GM12872 (cell line): ENCODE measurements around the gene ZFYVE1.

Experiments
- TF ChIP-seq, protein P1 (sequence below): IDR thresholded peaks from 3 replicates; pipeline ENCODE4 v1.5.1; 2011; ENCODE audit warnings: low read depth, mild to moderate bottlenecking, low read length, moderate library complexity; ENCODE audit not compliant: insufficient read depth

ZFYVE1 gene

DNA sequence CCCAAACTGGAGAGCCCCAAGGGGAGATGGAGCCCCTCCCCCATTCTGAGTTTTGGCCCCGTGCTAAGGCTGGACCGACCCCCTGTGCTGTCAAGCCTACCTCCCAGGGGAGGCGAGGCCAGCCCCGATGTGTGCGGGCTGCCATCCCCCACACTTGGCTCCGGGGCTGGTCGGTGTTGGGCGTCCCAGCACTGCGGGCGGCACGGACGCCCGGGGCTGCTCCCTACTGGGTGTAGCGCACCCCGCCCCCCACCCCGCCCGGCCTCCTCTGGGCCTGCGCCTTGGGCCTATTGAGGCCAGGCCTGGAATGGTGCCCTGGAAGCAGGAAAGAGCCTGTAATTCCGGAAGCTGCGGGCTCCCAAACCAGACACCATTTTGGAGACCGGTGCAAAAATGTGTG, 98.0 kb downstream of the ZFYVE1 start:
- TF ChIP-seq, protein P1, sequence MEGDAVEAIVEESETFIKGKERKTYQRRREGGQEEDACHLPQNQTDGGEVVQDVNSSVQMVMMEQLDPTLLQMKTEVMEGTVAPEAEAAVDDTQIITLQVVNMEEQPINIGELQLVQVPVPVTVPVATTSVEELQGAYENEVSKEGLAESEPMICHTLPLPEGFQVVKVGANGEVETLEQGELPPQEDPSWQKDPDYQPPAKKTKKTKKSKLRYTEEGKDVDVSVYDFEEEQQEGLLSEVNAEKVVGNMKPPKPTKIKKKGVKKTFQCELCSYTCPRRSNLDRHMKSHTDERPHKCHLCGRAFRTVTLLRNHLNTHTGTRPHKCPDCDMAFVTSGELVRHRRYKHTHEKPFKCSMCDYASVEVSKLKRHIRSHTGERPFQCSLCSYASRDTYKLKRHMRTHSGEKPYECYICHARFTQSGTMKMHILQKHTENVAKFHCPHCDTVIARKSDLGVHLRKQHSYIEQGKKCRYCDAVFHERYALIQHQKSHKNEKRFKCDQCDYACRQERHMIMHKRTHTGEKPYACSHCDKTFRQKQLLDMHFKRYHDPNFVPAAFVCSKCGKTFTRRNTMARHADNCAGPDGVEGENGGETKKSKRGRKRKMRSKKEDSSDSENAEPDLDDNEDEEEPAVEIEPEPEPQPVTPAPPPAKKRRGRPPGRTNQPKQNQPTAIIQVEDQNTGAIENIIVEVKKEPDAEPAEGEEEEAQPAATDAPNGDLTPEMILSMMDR: no peak

DNA sequence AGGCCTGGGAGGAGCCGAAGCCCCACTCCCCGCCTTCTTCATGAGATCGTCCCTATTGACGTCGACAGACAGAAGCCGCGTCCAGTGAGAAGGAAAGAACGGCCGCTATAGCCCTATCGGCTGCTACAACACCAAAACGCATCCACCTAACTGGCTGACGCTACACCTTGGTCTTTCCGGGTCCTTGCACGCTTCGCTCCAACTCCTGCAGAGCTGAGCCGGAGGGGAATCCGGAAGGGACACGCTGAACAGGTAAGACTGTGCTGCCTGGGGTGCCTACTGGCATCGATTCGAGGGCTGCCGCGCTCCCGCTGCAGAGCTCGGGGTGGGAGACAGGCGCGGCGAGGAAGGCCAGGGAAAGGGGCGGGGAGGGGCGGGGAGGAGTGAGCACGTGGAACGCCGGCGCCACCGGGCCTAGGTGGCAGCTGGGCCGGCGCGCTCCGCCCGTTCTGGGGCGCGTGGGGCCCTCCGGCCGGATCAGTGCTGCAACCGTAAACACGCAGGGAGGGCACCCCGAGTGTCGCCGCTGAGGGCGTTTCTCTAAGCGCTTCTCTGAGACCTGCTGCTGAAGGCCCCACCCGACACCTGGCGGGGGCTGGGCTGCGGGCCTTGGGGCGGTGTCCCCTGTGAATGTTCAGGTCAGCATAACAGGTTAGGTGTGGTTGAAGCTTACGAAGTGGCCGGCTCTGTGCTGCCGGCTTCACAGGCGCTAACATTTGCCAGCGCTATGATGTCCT, 100.4 kb downstream of the ZFYVE1 start, which contains the start of gene DCAF4:
Gene DCAF4, plus strand, starts transcription at position 173 of the 737 bp plus-strand sequence. CDS start 11,515 bp downstream, outside the sequence.
- TF ChIP-seq, protein P1: no peak

DNA sequence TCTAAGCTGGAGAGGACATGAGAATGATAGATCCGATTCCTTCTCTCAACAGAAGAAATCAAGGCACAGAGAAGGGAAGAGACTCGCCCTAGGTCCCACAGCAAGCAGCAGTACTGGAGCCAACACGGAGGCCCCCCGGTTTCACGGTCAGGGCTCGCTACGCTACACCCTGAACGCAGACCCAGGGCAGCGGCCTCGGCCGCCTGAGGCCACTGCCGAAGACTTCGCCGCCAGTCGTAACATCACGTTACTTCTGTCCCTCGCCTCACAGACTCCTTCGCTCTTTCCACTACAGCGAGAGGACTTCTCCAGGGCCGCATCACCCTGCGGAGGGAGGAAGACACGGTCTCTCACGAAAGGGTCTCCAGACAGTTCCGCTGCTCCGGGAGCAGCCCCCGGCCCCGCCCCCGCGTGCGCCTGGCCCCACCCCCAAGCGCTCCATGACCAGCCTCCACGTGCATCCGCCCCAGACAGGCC, 101.1 kb downstream of the ZFYVE1 start:
- TF ChIP-seq, protein P1: no peak

DNA sequence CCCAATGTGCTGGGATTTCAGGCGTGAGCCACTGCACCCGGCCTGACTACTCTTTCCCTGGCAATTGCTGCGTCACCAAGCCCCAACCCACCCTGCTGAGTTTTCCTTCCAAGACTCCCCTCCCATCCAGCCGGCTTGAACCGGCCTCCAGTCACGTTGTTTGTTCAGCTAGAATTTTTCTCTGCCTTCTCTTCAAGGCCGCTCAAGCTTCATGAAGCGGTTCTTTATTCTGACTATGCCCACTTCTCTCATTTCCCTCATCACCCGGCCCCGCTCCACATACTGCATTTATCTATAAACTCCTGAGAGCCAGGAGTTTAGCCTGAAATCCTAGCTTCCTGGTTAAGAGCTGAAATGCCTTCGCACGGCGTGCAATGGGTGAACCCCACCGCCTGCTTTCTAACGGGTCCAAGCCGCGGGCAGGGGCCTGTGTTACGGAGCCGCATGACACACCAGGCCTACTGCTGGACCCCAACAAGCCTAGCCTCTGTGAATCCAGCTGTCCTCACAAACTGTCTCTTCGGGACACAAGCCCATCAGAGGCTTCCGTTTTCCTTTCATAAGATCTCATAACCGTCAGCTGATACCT, 101.6 kb downstream of the ZFYVE1 start:
- TF ChIP-seq, protein P1: no peak

DNA sequence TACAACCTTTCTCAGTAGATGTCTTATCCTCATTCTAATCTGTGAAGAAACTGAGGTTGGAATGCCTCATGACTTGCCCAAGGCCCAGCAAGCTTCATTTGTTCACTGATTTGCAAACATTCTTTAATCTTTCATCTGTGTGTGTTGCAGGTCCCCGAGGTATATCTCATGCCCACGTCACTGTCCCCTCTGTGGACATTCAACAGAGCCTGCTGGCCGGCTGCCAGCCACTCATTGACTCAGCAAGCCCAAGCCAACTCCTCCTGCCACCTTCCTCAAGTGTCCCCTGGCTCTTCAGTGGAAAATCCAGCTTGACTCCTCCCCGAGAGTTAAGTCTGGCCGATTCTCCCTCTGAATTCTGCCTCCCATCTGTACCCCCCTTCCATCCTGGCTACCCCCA, 102.6 kb downstream of the ZFYVE1 start:
- TF ChIP-seq, protein P1: no peak

DNA sequence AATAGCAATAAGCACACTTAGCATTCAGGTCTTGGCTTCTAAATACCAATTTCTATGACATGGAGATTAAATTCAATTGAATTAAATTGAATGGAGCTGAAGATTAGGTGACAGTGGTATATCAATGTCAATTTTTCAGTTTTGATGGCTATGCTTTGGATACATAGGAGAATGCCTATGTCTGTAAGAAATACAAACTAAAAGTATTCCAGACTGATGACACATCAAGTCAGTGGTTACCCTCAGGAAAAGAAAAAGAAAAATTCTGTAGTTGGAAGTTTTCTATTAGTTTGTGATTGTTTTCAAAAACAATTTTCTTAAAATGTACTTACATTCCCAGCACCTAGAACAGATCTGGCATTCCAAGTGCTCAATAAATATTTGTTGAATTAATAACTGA, 105.5 kb downstream of the ZFYVE1 start:
- TF ChIP-seq, protein P1: no peak

DNA sequence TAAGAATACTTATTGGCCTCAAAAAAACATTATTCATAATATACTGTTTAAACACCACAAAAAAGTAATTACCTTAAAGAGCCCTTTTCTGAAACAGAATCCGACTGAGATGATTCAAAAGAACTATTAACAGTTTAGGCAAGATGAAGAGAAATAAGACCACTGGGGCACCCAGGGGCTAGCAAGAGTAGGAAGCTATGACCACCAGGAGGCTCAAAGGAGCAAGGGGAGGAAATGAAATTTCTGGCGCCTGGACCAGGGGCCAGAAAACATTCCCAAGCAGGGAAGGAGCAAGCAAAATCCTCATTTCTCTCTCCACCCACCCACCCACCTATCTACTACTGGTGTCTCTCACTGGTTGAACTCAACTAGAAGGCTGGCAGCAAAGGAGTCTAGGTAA, 106.9 kb downstream of the ZFYVE1 start:
- TF ChIP-seq, protein P1: no peak
